Prostate gland (tissue), 2 donors: ENCODE results near the gene GABRG3. TPM values are rescaled to one million over a fixed set of nuclear protein-coding genes. Genes with fewer than 3 reads are reported as not detected.

Experiments
- DNase-seq: peaks from one replicate; pipeline ENCODE4 v3.0.0-alpha.2; 2019; ENCODE audit warnings: low spot score
- H3K27ac ChIP-seq, 2 donors: fragments of 200-600 bp; sonication (generic); 2 replicates each; pipeline ENCODE4 v1.5.1; 2017 to 2019
- H3K27me3 ChIP-seq: fragments of 200-600 bp; sonication (generic); replicated peaks from 2 replicates; pipeline ENCODE4 v1.5.1; 2019; ENCODE audit not compliant: insufficient read depth
- H3K36me3 ChIP-seq, 2 donors: fragments of 200-600 bp; sonication (generic); 1 replicate in 1 of 2; 2 replicates in 1 of 2; pipeline versions ENCODE4 v1.5.1 to v1.8.1; 2017 to 2019
- H3K4me1 ChIP-seq: fragments of 200-600 bp; sonication (generic); replicated peaks from 2 replicates; pipeline ENCODE4 v1.5.1; 2019
- H3K4me3 ChIP-seq, 2 donors: fragments of 200-600 bp; sonication (generic); 2 replicates each; pipeline ENCODE4 v1.5.1; 2017 to 2019
- H3K9me3 ChIP-seq: fragments of 200-600 bp; sonication (generic); 2 replicates; pipeline ENCODE4 v1.5.1; 2017
- CTCF ChIP-seq, 4 experiments: fragments of 200-600 bp in 2 of 4; fragments of 450-650 bp in 2 of 4; sonication (generic) in 2 of 4; IDR thresholded peaks; 1 replicate in 3 of 4; 2 replicates in 1 of 4; pipeline ENCODE4 v1.5.1; 2016 to 2019; ENCODE audit warnings: antibody characterized with exemption in 4 of 4, mild to moderate bottlenecking in 2 of 4, moderate library complexity in 2 of 4
- POLR2A ChIP-seq: fragments of 450-650 bp; IDR thresholded peaks from one replicate; pipeline ENCODE4 v1.6.1; 2016; ENCODE audit warnings: antibody characterized with exemption, mild to moderate bottlenecking
- POLR2AphosphoS5 ChIP-seq: sonication (generic); formaldehyde crosslinking; IDR thresholded peaks from one replicate; pipeline ENCODE4 v1.6.1; 2017; ENCODE audit warnings: antibody characterized with exemption
- WGBS: methylation state at CpG from one replicate; pipeline ENCODE4 v1.1.5; 2018; 5-methylcytosine and 5-hydroxymethylcytosine counted together
- intact Hi-C: fragments of 100-400 bp; cut with DNase I; formaldehyde crosslinking; loops from one replicate; pipeline ENCODE4 v1.14.2; 2022
- total RNA-seq, 2 donors: library from RNA; depleted of rRNA; stranded (reverse); fragments of >200 nt; gene quantifications; one replicate each; pipeline ENCODE4 v1.1.0, GENCODE V29; 2016

Gene GABRG3
- total RNA-seq, 2 donors from 2014 or later: 15.6 to 35.4 TPM

GRCh38 chr15:27499191-27499590 lies 528.2 kb downstream of the GABRG3 start:
- H3K9me3 ChIP-seq: no peaks in the 10 kb centered on the region

GRCh38 chr15:27499719-27500118 lies 528.7 kb downstream of the GABRG3 start:
- DNase-seq: no peak
- Histone ChIP-seq H3K4me3 (no peak overlapping the region), H3K27me3 (no peaks in the 10 kb centered on the region), H3K27ac (no peak overlapping the region), H3K4me1 (no peaks in the 10 kb centered on the region), H3K36me3 (no peaks in the 10 kb centered on the region), H3K9me3 (no peaks in the 10 kb centered on the region)
- TF ChIP-seq POLR2A: no peak
- intact Hi-C loops: no loop called here
- WGBS: 73% methylated on average over 6 of the region's 6 CpGs

More at GRCh38 chr15:27499191-27499590, 528.2 kb downstream of the GABRG3 start:
- intact Hi-C loops: no loop called here
- H3K4me3 ChIP-seq: no peak overlapping the region
- no peak overlapping the region for H3K27ac ChIP-seq
- H3K36me3 ChIP-seq: no peaks in the 10 kb centered on the region
- H3K27me3 ChIP-seq: no peaks in the 10 kb centered on the region
- no peaks in the 10 kb centered on the region for H3K4me1 ChIP-seq
- no peak for DNase-seq
- no peak for TF ChIP-seq CTCF (IDR thresholded peaks at IDR 0.05)
- no peak for TF ChIP-seq POLR2A
- TF ChIP-seq POLR2AphosphoS5: no peak
- 80% methylated on average over 4 of the region's 4 CpGs for WGBS

- 94% methylated on average over 15 of the region's 15 CpGs for WGBS
- Histone ChIP-seq H3K4me1 (no peaks in the 10 kb centered on the region), H3K27me3 (no peaks in the 10 kb centered on the region), H3K9me3 (no peaks in the 10 kb centered on the region), H3K27ac (no peak overlapping the region), H3K36me3 (no peaks in the 10 kb centered on the region), H3K4me3 (no peak overlapping the region)
- no peak for DNase-seq
- no peak for TF ChIP-seq POLR2A
- no peak for TF ChIP-seq POLR2AphosphoS5
- no peak for TF ChIP-seq CTCF (IDR thresholded peaks at IDR 0.05)
- intact Hi-C loops: no loop called here
These were observed 529.2 kb downstream of the GABRG3 start for GRCh38 chr15:27500206-27500605.

- Histone ChIP-seq H3K9me3 (no peaks in the 10 kb centered on the region), H3K4me3 (no peak overlapping the region), H3K4me1 (no peaks in the 10 kb centered on the region), H3K27ac (no peak overlapping the region), H3K27me3 (no peaks in the 10 kb centered on the region), H3K36me3 (no peaks in the 10 kb centered on the region)
- DNase-seq: no peak
- TF ChIP-seq CTCF (IDR thresholded peaks at IDR 0.05) (no peak), POLR2AphosphoS5 (no peak), POLR2A (no peak)
- intact Hi-C loops: no loop called here
These were observed 535.8 kb downstream of the GABRG3 start for GRCh38 chr15:27506752-27507151.

- Histone ChIP-seq H3K27ac (no peak overlapping the region), H3K4me1 (no peaks in the 10 kb centered on the region), H3K4me3 (no peak overlapping the region), H3K36me3 (no peaks in the 10 kb centered on the region), H3K9me3 (no peaks in the 10 kb centered on the region), H3K27me3 (no peaks in the 10 kb centered on the region)
- WGBS: 95% methylated on average over 1 of the region's 1 CpG
- TF ChIP-seq CTCF (IDR thresholded peaks at IDR 0.05) (no peak), POLR2AphosphoS5 (no peak), POLR2A (no peak)
- intact Hi-C loops: no loop called here
- DNase-seq: no peak
These were observed 538.0 kb downstream of the GABRG3 start for GRCh38 chr15:27509014-27509413.
